NCI-H1436 (cell line): Measurements from ENCODE around the gene GNPTG.
"Not testable (repeated sequence)": the region's sequence is repeated elsewhere in the genome, so short reads cannot be mapped to it uniquely, and the experiment has no call there.

Experiments
- DNase-seq: peaks from one replicate; lab custom pipeline; 2025; lab: John Stamatoyannopoulos, UW

Gene GNPTG

GRCh38 chr16:1319041-1319440, 32.7 kb upstream of the GNPTG start:
- no peak for DNase-seq

- DNase-seq, result no peak
These were observed 31.6 kb upstream of the GNPTG start for GRCh38 chr16:1320097-1320496.

GRCh38 chr16:1320658-1321240, 31.0 kb upstream of the GNPTG start:
- no peak for DNase-seq

GRCh38 chr16:1322407-1322806, 29.3 kb upstream of the GNPTG start:
- DNase-seq, result no peak

GRCh38 chr16:1323296-1324239, 28.2 kb upstream of the GNPTG start:
- no peak for DNase-seq

- DNase-seq, result no peak
These were observed 27.4 kb upstream of the GNPTG start for GRCh38 chr16:1324286-1324826.

GRCh38 chr16:1325261-1325660, 26.5 kb upstream of the GNPTG start:
- DNase-seq, result no peak

GRCh38 chr16:1325673-1326371, 25.9 kb upstream of the GNPTG start:
- DNase-seq, result no peak

GRCh38 chr16:1326391-1326790, 25.3 kb upstream of the GNPTG start:
- DNase-seq, result no peak

GRCh38 chr16:1326946-1327618, 24.6 kb upstream of the GNPTG start:
- DNase-seq, result no peak

GRCh38 chr16:1327619-1327947, 24.1 kb upstream of the GNPTG start:
- no peak for DNase-seq

GRCh38 chr16:1328136-1328535, 23.6 kb upstream of the GNPTG start:
- not testable (repeated sequence) for DNase-seq

GRCh38 chr16:1328961-1329360, 22.8 kb upstream of the GNPTG start:
- DNase-seq, result not testable (repeated sequence)

GRCh38 chr16:1330260-1330914, 21.3 kb upstream of the GNPTG start:
- DNase-seq, result no peak

- DNase-seq, result no peak
These were observed 20.6 kb upstream of the GNPTG start for GRCh38 chr16:1330931-1331711.

- peak; percentile 27 for DNase-seq
These were observed 19.8 kb upstream of the GNPTG start for GRCh38 chr16:1331712-1332617.

- no peak for DNase-seq
These were observed 19.0 kb upstream of the GNPTG start for GRCh38 chr16:1332618-1333148.

GRCh38 chr16:1333149-1333812, 18.4 kb upstream of the GNPTG start, which contains the start of gene BAIAP3:
Gene BAIAP3 (plus strand): TSS chr16:1333645. CDS start chr16:1338550, 4,905 bp downstream.
- no peak for DNase-seq
